Measurements from ENCODE around the gene ACTL9.

Gene ACTL9

DNA sequence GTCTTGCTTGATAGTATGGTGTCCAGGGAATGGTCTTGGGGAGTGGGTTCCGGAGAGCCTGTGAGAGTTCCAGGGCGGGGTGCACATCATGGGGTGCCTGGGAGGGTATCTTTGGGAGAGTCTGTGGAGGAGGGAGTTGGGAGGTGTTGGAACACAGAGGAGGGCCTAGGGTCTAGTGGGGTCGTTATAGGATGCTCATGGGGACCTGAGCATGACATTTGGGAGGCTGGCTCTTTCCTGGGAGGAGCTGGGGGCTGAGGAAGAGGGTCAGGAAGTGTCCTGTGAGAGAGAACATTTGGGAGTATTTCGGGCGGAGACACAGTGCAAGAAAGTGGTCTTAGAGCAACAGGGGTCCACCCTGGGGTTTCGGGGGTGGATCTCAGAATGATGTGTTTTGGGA lies 2.7 kb downstream of the ACTL9 start:
- no peak overlapping the region for H3K27ac ChIP-seq (ENCODE audit: low read length)

GRCh38 chr19:8695501-8695900 lies 3.1 kb downstream of the ACTL9 start:
- DNase-seq, result no peak
- Histone ChIP-seq H3K27ac (ENCODE audit: low read length) (no peak overlapping the region), H3K9me3 (replicated peaks; ENCODE audit: insufficient read depth, low read length) (no peaks in the 10 kb centered on the region), H2AFZ (ENCODE audit: low read length) (no peak overlapping the region), H3F3A (ENCODE audit: insufficient read depth, low read length) (no peaks in the 10 kb centered on the region), H3K9me2 (replicated peaks; ENCODE audit: insufficient read depth, low read length) (no peaks in the 10 kb centered on the region), H3K4me2 (ENCODE audit: low read depth, low read length) (no peak overlapping the region), H3K36me3 (replicated peaks; ENCODE audit: insufficient read depth, low read length) (no peaks in the 10 kb centered on the region), H3K27me3 (replicated peaks; ENCODE audit: insufficient read depth, low read length) (peaks cover 13% of the 10 kb centered on the region; the same call in 1 of the 2 replicates), H3K9ac (ENCODE audit: low read length) (no peak overlapping the region), H3K4me1 (ENCODE audit: low read length) (no peaks in the 10 kb centered on the region), H3K79me2 (ENCODE audit: low read length) (no peaks in the 10 kb centered on the region), H4K20me1 (ENCODE audit: insufficient read depth, low read length) (no peaks in the 10 kb centered on the region), H3K4me3 (ENCODE audit: low read length) (no peak overlapping the region)
- TF ChIP-seq CTCF (IDR thresholded peaks at IDR 0.05; ENCODE audit: low read length) (no peak), EZH2 (optimal IDR thresholded peaks at IDR 0.05; ENCODE audit: low read depth, low read length) (no peak), EZH2phosphoT487 (IDR thresholded peaks at IDR 0.05; ENCODE audit: low read length) (no peak)

More for the DNA sequence above, 2.7 kb downstream of the ACTL9 start:
- Histone ChIP-seq H3K4me1 (ENCODE audit: low read length) (no peaks in the 10 kb centered on the region), H3K36me3 (replicated peaks; ENCODE audit: insufficient read depth, low read length) (no peaks in the 10 kb centered on the region), H3F3A (ENCODE audit: insufficient read depth, low read length) (no peaks in the 10 kb centered on the region), H3K27me3 (replicated peaks; ENCODE audit: insufficient read depth, low read length) (peaks cover 13% of the 10 kb centered on the region; the same call in 1 of the 2 replicates), H3K9ac (ENCODE audit: low read length) (no peak overlapping the region), H4K20me1 (ENCODE audit: insufficient read depth, low read length) (no peaks in the 10 kb centered on the region), H3K4me3 (ENCODE audit: low read length) (no peak overlapping the region), H3K4me2 (ENCODE audit: low read depth, low read length) (no peak overlapping the region), H2AFZ (ENCODE audit: low read length) (no peak overlapping the region), H3K9me3 (replicated peaks; ENCODE audit: insufficient read depth, low read length) (no peaks in the 10 kb centered on the region), H3K9me2 (replicated peaks; ENCODE audit: insufficient read depth, low read length) (no peaks in the 10 kb centered on the region), H3K79me2 (ENCODE audit: low read length) (no peaks in the 10 kb centered on the region)
- TF ChIP-seq EZH2 (optimal IDR thresholded peaks at IDR 0.05; ENCODE audit: low read depth, low read length) (no peak), CTCF (IDR thresholded peaks at IDR 0.05; ENCODE audit: low read length) (no peak), EZH2phosphoT487 (IDR thresholded peaks at IDR 0.05; ENCODE audit: low read length) (no peak)
- no peak for DNase-seq

GRCh38 chr19:8690753-8691539 lies 7.6 kb downstream of the ACTL9 start:
- H3K79me2 ChIP-seq (ENCODE audit: low read length), result no peaks in the 10 kb centered on the region
- no peaks in the 10 kb centered on the region for H3K4me1 ChIP-seq (ENCODE audit: low read length)
- no peaks in the 10 kb centered on the region for H4K20me1 ChIP-seq (ENCODE audit: insufficient read depth, low read length)
- peaks cover 38% of the 10 kb centered on the region for H3K27me3 ChIP-seq (replicated peaks; ENCODE audit: insufficient read depth, low read length)
- H2AFZ ChIP-seq (ENCODE audit: low read length), result no peak overlapping the region
- H3K9ac ChIP-seq (ENCODE audit: low read length), result no peak overlapping the region
- DNase-seq, result no peak
- H3K4me3 ChIP-seq (ENCODE audit: low read length), result no peak overlapping the region
- H3K4me2 ChIP-seq (ENCODE audit: low read depth, low read length), result no peak overlapping the region
- H3K36me3 ChIP-seq (replicated peaks; ENCODE audit: insufficient read depth, low read length), result no peaks in the 10 kb centered on the region
- no peaks in the 10 kb centered on the region for H3F3A ChIP-seq (ENCODE audit: insufficient read depth, low read length)
- no peaks in the 10 kb centered on the region for H3K9me2 ChIP-seq (replicated peaks; ENCODE audit: insufficient read depth, low read length)
- TF ChIP-seq EZH2phosphoT487 (IDR thresholded peaks at IDR 0.05; ENCODE audit: low read length) (no peak), CTCF (IDR thresholded peaks at IDR 0.05; ENCODE audit: low read length) (no peak), EZH2 (optimal IDR thresholded peaks at IDR 0.05; ENCODE audit: low read depth, low read length) (no peak)
- H3K9me3 ChIP-seq (replicated peaks; ENCODE audit: insufficient read depth, low read length), result no peaks in the 10 kb centered on the region
- H3K27ac ChIP-seq (ENCODE audit: low read length), result no peak overlapping the region

All from MM.1S (cell line).